Activated effector memory CD4-positive, alpha-beta T cell treated with Interleukin-2 at 50 U/mL for 16 hours (primary cell): ENCODE data around the gene CDRT4.
"Not testable (repeated sequence)": the region's sequence is repeated elsewhere in the genome, so short reads cannot be mapped to it uniquely, and the experiment has no call there.

Experiments used
- DNase-seq: peaks from one replicate; pipeline ENCODE4 v3.0.0-alpha.2; 2020

Gene CDRT4

GRCh38 chr17:15454346-15454745, 13.1 kb downstream of the CDRT4 start:
- no peak for DNase-seq

GRCh38 chr17:15453782-15454181, 13.6 kb downstream of the CDRT4 start:
- DNase-seq = no peak

GRCh38 chr17:15453246-15453645, 14.2 kb downstream of the CDRT4 start:
- DNase-seq = no peak

GRCh38 chr17:15452746-15453145, 14.7 kb downstream of the CDRT4 start:
- DNase-seq = no peak

- no peak for DNase-seq
These were observed 15.7 kb downstream of the CDRT4 start for GRCh38 chr17:15451680-15452079.

GRCh38 chr17:15448580-15448956, 18.9 kb downstream of the CDRT4 start:
- DNase-seq = no peak

GRCh38 chr17:15447928-15448579, 19.4 kb downstream of the CDRT4 start:
- no peak for DNase-seq

GRCh38 chr17:15446036-15446435, 21.4 kb downstream of the CDRT4 start:
- no peak for DNase-seq

GRCh38 chr17:15444805-15445204, 22.6 kb downstream of the CDRT4 start:
- DNase-seq = no peak

- no peak for DNase-seq
These were observed 24.9 kb downstream of the CDRT4 start for GRCh38 chr17:15442311-15443180.

GRCh38 chr17:15441315-15441714, 26.1 kb downstream of the CDRT4 start:
- DNase-seq = no peak

- no peak for DNase-seq
These were observed 27.1 kb downstream of the CDRT4 start for GRCh38 chr17:15440347-15440746.

- not testable (repeated sequence) for DNase-seq
These were observed 28.0 kb downstream of the CDRT4 start for GRCh38 chr17:15439205-15439985.

GRCh38 chr17:15438491-15439105, 28.8 kb downstream of the CDRT4 start:
- no peak for DNase-seq

- no peak for DNase-seq
These were observed 30.2 kb downstream of the CDRT4 start for GRCh38 chr17:15437303-15437635.

- DNase-seq = no peak
These were observed 30.7 kb downstream of the CDRT4 start for GRCh38 chr17:15436473-15437302.

GRCh38 chr17:15434956-15435355, 32.5 kb downstream of the CDRT4 start:
- no peak for DNase-seq

GRCh38 chr17:15432807-15433611, 34.4 kb downstream of the CDRT4 start:
- DNase-seq = no peak

- DNase-seq = no peak
These were observed 35.7 kb downstream of the CDRT4 start for GRCh38 chr17:15431766-15432165.

- DNase-seq = no peak
These were observed 36.2 kb downstream of the CDRT4 start for GRCh38 chr17:15431196-15431595.

- DNase-seq = no peak
These were observed 42.9 kb downstream of the CDRT4 start for GRCh38 chr17:15424521-15424920.
